Endothelial cell of umbilical vein (primary cell): ENCODE results near the gene AOC1. TPM values are rescaled to one million over a fixed set of nuclear protein-coding genes. Genes with fewer than 3 reads are reported as not detected.

Experiments used
- BruUV-seq: library from RNA; stranded (reverse); fragments of 400-500 nt; replicated peaks from 2 replicates; lab custom pipeline; 2021; lab: Mats Ljungman, UMichigan
- CTCF ChIA-PET: fragments of 300-600, 350-600 bp; sonication (Branson Sonifier 250); formaldehyde crosslinking; loops from one replicate; lab custom pipeline; 2021; ENCODE audit warnings: antibody characterized with exemption, inconsistent platforms; lab: Charles Lee
- POLR2A ChIA-PET: fragments of 300-600, 350-600 bp; sonication (Branson Sonifier 250); formaldehyde crosslinking; loops from one replicate; lab custom pipeline; 2021; ENCODE audit warnings: antibody characterized with exemption, inconsistent platforms; lab: Charles Lee
- DNase-seq: peaks from one replicate; pipeline ENCODE4 v3.0.0-alpha.2; 2011; ENCODE audit warnings: low read depth, low spot score
- FAIRE-seq: peaks from 2 replicates; lab custom pipeline; 2011; peaks lifted over from hg19 to GRCh38; lab: Jason Lieb, UNC
- H2AFZ ChIP-seq: 2 replicates; pipeline ENCODE4 v1.6.0; 2012; ENCODE audit warnings: low read depth, low read length, control low read depth, inconsistent platforms
- H3K27ac ChIP-seq: 2 replicates; pipeline ENCODE4 v1.5.1; 2011; ENCODE audit warnings: low read depth, mild to moderate bottlenecking, control low read depth, low read length, moderate library complexity; ENCODE audit not compliant: insufficient read depth
- H3K27me3 ChIP-seq, 2 experiments: 2 replicates each; pipeline versions ENCODE4 v1.6.0 to v1.6.1; 2011; ENCODE audit warnings: low read length in 2 of 2, mixed read lengths in 1 of 2; ENCODE audit not compliant: control insufficient read depth in 2 of 2, insufficient read depth in 2 of 2
- H3K36me3 ChIP-seq, 2 experiments: 2 replicates in 1 of 2; 3 replicates in 1 of 2; pipeline ENCODE4 v1.5.1; 2011; ENCODE audit warnings: low read length in 2 of 2, mild to moderate bottlenecking in 1 of 2, moderate library complexity in 1 of 2; ENCODE audit not compliant: control insufficient read depth in 2 of 2, insufficient read depth in 2 of 2; ENCODE audit errors: extremely low read depth in 1 of 2
- H3K4me1 ChIP-seq: 3 replicates; pipeline ENCODE4 v1.5.1; 2011; ENCODE audit warnings: mild to moderate bottlenecking, low read length; ENCODE audit not compliant: control insufficient read depth, insufficient read depth; ENCODE audit errors: extremely low read depth
- H3K4me2 ChIP-seq: 2 replicates; pipeline ENCODE4 v1.6.1; 2011; ENCODE audit warnings: low read length, control low read depth, mixed read lengths; ENCODE audit not compliant: insufficient read depth
- H3K4me3 ChIP-seq, 3 experiments: fragments of 200-600 bp in 1 of 3; sonication (generic), shearing (Covaris generic) in 1 of 3; replicated peaks in 1 of 3; 2 replicates each; pipeline ENCODE4 v1.5.1; 2011 to 2016; ENCODE audit warnings: control low read depth in 3 of 3, low read length in 3 of 3, mild to moderate bottlenecking in 2 of 3, inconsistent platforms in 1 of 3, low read depth in 1 of 3, moderate library complexity in 1 of 3; ENCODE audit not compliant: insufficient read depth in 1 of 3
- H3K79me2 ChIP-seq: 2 replicates; pipeline ENCODE4 v1.6.0; 2012; ENCODE audit warnings: low read length, inconsistent platforms; ENCODE audit not compliant: control insufficient read depth, insufficient read depth
- H3K9ac ChIP-seq: replicated peaks from 2 replicates; pipeline ENCODE3; 2011; ENCODE audit warnings: low read length, control low read depth; ENCODE audit not compliant: insufficient read depth; ENCODE audit errors: extremely low read depth
- H3K9me1 ChIP-seq: replicated peaks from 3 replicates; pipeline ENCODE4 v1.6.0; 2011; ENCODE audit warnings: mild to moderate bottlenecking, low read length; ENCODE audit not compliant: control insufficient read depth, insufficient read depth; ENCODE audit errors: extremely low read depth
- H3K9me3 ChIP-seq: replicated peaks from 2 replicates; pipeline ENCODE4 v1.5.1; 2012; ENCODE audit warnings: low read length, inconsistent platforms; ENCODE audit not compliant: control insufficient read depth, insufficient read depth
- H4K20me1 ChIP-seq: replicated peaks from 2 replicates; pipeline ENCODE3; 2011; ENCODE audit warnings: mild to moderate bottlenecking, low read length; ENCODE audit not compliant: control insufficient read depth, insufficient read depth; ENCODE audit errors: extremely low read depth
- CTCF ChIP-seq, 2 donors: IDR thresholded peaks; 1 replicate in 1 of 2; 2 replicates in 1 of 2; pipeline ENCODE4 v1.5.1; 2011; ENCODE audit warnings: low read length in 2 of 2, mild to moderate bottlenecking in 2 of 2, moderate library complexity in 2 of 2, control low read depth in 1 of 2, inconsistent platforms in 1 of 2, low read depth in 1 of 2; ENCODE audit not compliant: insufficient read depth in 1 of 2; ENCODE audit errors: extremely low read depth in 1 of 2
- EZH2 ChIP-seq: IDR thresholded peaks from 2 replicates; pipeline ENCODE4 v1.6.1; 2012; ENCODE audit warnings: borderline replicate concordance, low read depth, mild to moderate bottlenecking, moderate library complexity, low read length, inconsistent platforms; ENCODE audit not compliant: severe bottlenecking
- FOS ChIP-seq: IDR thresholded peaks from 2 replicates; pipeline ENCODE4 v1.6.1; 2011; ENCODE audit warnings: mild to moderate bottlenecking, low read length, moderate library complexity, borderline replicate concordance; ENCODE audit not compliant: insufficient read depth
- GATA2 ChIP-seq: IDR thresholded peaks from 2 replicates; pipeline ENCODE4 v1.7.0; 2011; ENCODE audit warnings: low read depth, mild to moderate bottlenecking, moderate library complexity, mixed read lengths, low read length; ENCODE audit not compliant: insufficient read length, insufficient read depth
- MYC ChIP-seq: IDR thresholded peaks from one replicate; pipeline ENCODE4 v1.6.1; 2011; ENCODE audit warnings: mild to moderate bottlenecking, low read depth, low read length
- POLR2AphosphoS5 ChIP-seq: IDR thresholded peaks from 2 replicates; pipeline ENCODE4 v1.6.1; 2012; ENCODE audit warnings: low read depth, mild to moderate bottlenecking, control low read depth, low read length, moderate library complexity; ENCODE audit not compliant: insufficient read depth
- dilution Hi-C: fragments of 300-500 bp; cut with MboI; formaldehyde crosslinking; loops from one replicate; pipeline ENCODE4 v1.15.0; 2019; ENCODE audit warnings: low sequenced_read_pairs; ENCODE audit not compliant: extremely low pct_ligation_motif_present
- intact Hi-C: fragments of 100-400 bp; cut with micrococcal nuclease; formaldehyde crosslinking; loops from one replicate; pipeline ENCODE4 v1.10.0; 2022
- polyA plus RNA-seq, 4 experiments: library from polyadenylated mRNA; depleted of rRNA in 3 of 4; stranded (reverse) in 3 of 4; unstranded in 1 of 4; fragments of >200 nt; gene quantifications; 2 replicates each; pipeline versions ENCODE4 v1.2.1 to v1.2.3, GENCODE V29; 2011 to 2012; ENCODE audit warnings: missing spikeins in 1 of 4
- total RNA-seq: library from RNA; stranded (reverse); gene quantifications from 2 replicates; pipeline ENCODE4 v1.2.3, GENCODE V29; 2021
- TF ChIP-seq, protein P1 (sequence below): IDR thresholded peaks from 2 replicates; pipeline ENCODE4 v1.6.1; 2011; ENCODE audit not compliant: insufficient read depth, insufficient read length

AOC1 gene
- total and polyA plus RNA-seq, 2 donors (not counting 3 experiments of a cell fraction or from before 2014, with no cell fraction given): not detected

- FAIRE-seq (no peak), DNase-seq (no peak)
- no peaks in the 10 kb centered on the region for H3K79me2 ChIP-seq
- no peak overlapping the region for H3K27ac ChIP-seq
- TF ChIP-seq POLR2AphosphoS5 (no peak), CTCF (IDR thresholded peaks at IDR 0.05; ENCODE audit: extremely low read depth in 1 of 2, insufficient read depth in 1 of 2, low read depth in 1 of 2, low read length in 2 of 2) (no peak), GATA2 (no peak), FOS (no peak), MYC (no peak), EZH2 (no peak)
- TF ChIP-seq, protein P1, sequence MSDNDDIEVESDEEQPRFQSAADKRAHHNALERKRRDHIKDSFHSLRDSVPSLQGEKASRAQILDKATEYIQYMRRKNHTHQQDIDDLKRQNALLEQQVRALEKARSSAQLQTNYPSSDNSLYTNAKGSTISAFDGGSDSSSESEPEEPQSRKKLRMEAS: no peak
- H3K36me3 ChIP-seq: no peaks in the 10 kb centered on the region
- no peak overlapping the region for H3K4me3 ChIP-seq
- ChIA-PET POLR2A (no interaction called here), CTCF (interaction anchor here (1.0 to 1.6 kb wide), 2 partner anchors 10 to 31 kb away, joined by 4 to 12 read pairs; no protein-coding TSS in a partner anchor)
- H4K20me1 ChIP-seq: no peaks in the 10 kb centered on the region
- no peaks in the 10 kb centered on the region for H3K9me1 ChIP-seq
- H3K4me2 ChIP-seq: no peak overlapping the region
- no peaks in the 10 kb centered on the region for H3K9me3 ChIP-seq
- dilution Hi-C loops: no loop called here
- BruUV-seq: no TSS peak
- intact Hi-C loops: no loop called here
- H2AFZ ChIP-seq: no peak overlapping the region
- peaks cover 2 to 3% of the 10 kb centered on the region in 2 experiments for H3K27me3 ChIP-seq
- H3K4me1 ChIP-seq: no peaks in the 10 kb centered on the region
- H3K9ac ChIP-seq: no peak overlapping the region
Measured at GRCh38 chr7:150866932-150867564, 14.7 kb downstream of the AOC1 start.
